Stomach (tissue), 4 donors: ENCODE measurements around the gene NES.

Source experiments
- EP300 ChIP-seq: sonication (generic); formaldehyde crosslinking; IDR thresholded peaks from one replicate; pipeline ENCODE4 v1.6.1; 2017; ENCODE audit warnings: antibody characterized with exemption
- POLR2A ChIP-seq, 4 donors: fragments of 450-650 bp; IDR thresholded peaks; one replicate each; pipeline ENCODE4 v1.6.1; 2016; ENCODE audit warnings: antibody characterized with exemption in 4 of 4, control low read depth in 2 of 4, mild to moderate bottlenecking in 1 of 4, moderate library complexity in 1 of 4
- POLR2AphosphoS5 ChIP-seq, 3 donors: sonication (generic); formaldehyde crosslinking; IDR thresholded peaks; one replicate each; pipeline ENCODE4 v1.6.1; 2016; ENCODE audit warnings: antibody characterized with exemption in 3 of 3
- TF ChIP-seq, protein P1 (sequence below), 7 experiments: fragments of 450-650 bp in 4 of 7; fragments of 200-600 bp in 3 of 7; sonication (generic) in 3 of 7; IDR thresholded peaks; one replicate each; pipeline ENCODE4 v1.5.1; 2016 to 2019; ENCODE audit warnings: antibody characterized with exemption in 7 of 7, control low read depth in 2 of 7, mild to moderate bottlenecking in 1 of 7

DNA sequence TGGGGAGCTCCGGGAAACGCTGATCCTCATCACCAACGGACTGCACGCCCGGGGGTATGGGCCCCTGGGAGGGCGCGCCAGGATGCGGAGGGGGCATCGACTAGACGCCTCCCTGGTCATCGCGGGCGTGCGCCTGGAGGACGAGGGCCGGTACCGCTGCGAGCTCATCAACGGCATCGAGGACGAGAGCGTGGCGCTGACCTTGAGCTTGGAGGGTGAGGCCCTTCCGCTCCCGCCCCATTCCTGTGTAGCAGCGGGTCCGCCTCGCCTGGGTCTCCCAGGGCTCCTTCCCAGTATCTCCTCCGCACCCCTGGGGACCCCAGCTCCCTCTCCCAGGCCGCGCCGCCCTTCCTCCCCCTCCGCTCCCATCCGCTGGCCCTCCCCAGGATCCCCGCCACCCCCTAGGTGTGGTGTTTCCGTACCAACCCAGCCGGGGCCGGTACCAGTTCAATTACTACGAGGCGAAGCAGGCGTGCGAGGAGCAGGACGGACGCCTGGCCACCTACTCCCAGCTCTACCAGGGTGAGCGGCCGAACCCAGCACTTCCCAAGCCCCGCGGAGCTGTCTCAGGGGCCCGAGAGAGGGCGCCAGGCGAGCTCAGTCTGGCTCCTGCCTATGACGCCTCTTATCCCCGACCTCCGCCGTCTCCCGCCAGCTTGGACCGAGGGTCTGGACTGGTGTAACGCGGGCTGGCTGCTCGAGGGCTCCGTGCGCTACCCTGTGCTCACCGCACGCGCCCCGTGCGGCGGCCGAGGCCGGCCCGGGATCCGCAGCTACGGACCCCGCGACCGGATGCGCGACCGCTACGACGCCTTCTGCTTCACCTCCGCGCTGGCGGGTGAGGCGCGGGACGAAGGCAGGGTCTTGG, 53.0 kb downstream of the NES start:
- no peak for TF ChIP-seq POLR2A (IDR thresholded peaks at IDR 0.05)
- no peak for TF ChIP-seq EP300
- TF ChIP-seq, protein P1, sequence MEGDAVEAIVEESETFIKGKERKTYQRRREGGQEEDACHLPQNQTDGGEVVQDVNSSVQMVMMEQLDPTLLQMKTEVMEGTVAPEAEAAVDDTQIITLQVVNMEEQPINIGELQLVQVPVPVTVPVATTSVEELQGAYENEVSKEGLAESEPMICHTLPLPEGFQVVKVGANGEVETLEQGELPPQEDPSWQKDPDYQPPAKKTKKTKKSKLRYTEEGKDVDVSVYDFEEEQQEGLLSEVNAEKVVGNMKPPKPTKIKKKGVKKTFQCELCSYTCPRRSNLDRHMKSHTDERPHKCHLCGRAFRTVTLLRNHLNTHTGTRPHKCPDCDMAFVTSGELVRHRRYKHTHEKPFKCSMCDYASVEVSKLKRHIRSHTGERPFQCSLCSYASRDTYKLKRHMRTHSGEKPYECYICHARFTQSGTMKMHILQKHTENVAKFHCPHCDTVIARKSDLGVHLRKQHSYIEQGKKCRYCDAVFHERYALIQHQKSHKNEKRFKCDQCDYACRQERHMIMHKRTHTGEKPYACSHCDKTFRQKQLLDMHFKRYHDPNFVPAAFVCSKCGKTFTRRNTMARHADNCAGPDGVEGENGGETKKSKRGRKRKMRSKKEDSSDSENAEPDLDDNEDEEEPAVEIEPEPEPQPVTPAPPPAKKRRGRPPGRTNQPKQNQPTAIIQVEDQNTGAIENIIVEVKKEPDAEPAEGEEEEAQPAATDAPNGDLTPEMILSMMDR (IDR thresholded peaks at IDR 0.05) = peak in 2 of 7 experiments; percentile 2 to 9
- TF ChIP-seq POLR2AphosphoS5 (IDR thresholded peaks at IDR 0.05) = no peak
